HG03558 (cell line): ENCODE measurements around the gene ZNF428.
"Not testable (repeated sequence)": the region's sequence is repeated elsewhere in the genome, so short reads cannot be mapped to it uniquely, and the experiment has no call there.

Experiments
- ATAC-seq: cut with Tn5 transposase; IDR thresholded peaks from one replicate; pipeline ENCODE4 v1.9.1; 2021; ENCODE audit warnings: moderate number of reproducible peaks; ENCODE audit not compliant: unreplicated experiment; ENCODE audit errors: extremely low read depth

Gene ZNF428, protein sequence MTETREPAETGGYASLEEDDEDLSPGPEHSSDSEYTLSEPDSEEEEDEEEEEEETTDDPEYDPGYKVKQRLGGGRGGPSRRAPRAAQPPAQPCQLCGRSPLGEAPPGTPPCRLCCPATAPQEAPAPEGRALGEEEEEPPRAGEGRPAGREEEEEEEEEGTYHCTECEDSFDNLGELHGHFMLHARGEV

DNA sequence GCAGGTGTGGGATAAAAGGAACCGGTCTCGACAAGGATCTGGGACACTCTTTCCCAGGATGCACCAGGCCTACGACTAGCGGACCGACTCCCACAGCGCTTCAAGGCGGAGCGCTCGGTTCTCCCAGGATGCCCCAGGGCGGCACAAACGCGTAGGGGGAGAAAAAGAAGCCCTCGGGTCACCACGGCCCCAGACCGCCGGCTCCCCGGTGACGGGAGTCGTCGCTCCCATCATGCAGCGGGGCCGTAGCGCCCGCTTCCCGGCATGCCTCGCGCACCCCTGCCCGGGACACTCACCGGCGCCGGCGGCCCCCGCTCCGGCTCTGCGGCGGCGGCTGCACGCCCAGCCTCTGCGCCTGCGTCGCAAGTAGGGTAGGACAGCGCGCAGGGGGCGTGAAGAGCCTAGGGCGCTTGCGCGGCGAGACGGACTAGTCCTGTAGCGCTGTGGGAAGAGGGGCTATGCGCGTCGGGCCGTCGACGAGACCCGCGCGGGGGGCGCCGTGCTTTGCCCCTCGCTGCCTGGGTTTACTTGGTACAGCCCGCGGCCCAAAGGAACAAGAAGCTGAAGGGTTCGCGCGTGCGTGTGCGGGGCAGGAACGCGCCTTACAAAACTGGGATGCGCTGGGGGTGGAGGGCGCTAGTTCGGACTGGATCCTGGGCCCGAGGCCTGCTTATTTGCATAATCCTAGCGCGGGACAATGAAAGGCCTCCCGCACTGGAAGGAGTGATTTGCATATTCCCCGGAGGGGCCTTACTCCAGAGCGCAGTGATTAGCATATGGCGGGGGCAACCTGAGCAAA is at the start of gene ZNF428:
Gene ZNF428, minus strand, starts transcription at position 368 of the 799 bp plus-strand sequence. CDS start 5,325 bp downstream, outside the sequence.
- ATAC-seq: peak; percentile 51

DNA sequence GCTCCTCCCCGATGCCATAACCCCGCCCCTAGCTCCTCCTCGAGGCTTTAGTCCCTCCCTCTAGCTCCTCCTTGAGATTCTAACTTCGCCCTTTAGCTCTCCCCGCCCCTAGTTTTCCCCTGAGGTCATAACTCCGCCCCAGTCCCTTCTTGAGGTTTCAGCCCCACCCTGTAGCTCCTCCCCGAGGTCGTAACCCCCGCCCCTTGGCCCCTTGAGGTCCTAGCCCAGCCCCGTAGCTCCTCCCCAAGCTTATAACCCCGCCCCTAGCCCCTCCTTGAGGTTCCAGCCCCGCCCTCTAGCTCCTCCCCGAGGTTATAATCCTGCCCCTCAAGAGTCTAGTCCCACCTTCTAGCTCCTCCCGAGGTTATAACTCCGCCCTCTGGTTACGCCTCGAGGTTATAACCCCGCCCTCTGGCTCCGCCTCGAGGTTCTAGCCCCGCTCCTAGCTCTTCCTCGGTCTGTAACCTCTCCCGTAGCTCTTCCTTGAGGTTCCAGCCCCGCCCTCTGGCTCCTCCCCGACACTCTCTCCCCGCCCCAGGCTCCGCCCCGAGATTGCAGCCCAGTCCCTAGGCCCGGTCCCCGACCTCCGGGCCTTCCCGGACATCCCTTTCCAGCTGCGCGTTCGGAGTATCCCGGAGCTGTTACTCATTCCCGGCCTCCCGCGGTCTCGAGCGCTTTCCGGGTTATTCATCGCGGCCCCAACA is 49.1 kb upstream of the ZNF428 start:
- ATAC-seq: peak; percentile 66

DNA sequence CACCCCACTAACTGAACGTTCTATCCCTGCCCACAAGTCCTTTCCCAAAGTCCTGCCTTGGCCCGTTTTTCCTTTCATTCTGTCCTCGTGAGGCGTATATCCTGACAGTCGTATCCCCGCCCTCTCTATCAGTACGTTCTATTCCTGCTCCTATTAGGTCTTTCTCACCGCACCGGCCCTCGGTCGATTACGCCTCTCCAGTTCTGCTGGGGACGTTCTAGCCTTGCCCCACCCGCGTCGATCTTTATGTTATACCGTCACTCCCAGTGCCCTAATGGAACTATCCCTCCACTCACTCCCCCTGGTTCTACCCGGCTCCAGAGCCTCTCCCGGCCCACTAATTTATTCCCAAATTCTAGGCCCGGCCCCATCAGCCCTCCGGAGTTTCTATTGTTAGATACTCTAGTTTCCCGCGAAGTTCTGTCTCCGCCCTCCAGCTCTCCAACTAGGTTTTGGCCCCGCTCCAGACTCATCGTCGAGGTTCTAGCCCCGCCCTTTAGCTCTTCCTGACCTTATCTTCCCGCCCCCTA is 48.5 kb upstream of the ZNF428 start:
- ATAC-seq: no peak

DNA sequence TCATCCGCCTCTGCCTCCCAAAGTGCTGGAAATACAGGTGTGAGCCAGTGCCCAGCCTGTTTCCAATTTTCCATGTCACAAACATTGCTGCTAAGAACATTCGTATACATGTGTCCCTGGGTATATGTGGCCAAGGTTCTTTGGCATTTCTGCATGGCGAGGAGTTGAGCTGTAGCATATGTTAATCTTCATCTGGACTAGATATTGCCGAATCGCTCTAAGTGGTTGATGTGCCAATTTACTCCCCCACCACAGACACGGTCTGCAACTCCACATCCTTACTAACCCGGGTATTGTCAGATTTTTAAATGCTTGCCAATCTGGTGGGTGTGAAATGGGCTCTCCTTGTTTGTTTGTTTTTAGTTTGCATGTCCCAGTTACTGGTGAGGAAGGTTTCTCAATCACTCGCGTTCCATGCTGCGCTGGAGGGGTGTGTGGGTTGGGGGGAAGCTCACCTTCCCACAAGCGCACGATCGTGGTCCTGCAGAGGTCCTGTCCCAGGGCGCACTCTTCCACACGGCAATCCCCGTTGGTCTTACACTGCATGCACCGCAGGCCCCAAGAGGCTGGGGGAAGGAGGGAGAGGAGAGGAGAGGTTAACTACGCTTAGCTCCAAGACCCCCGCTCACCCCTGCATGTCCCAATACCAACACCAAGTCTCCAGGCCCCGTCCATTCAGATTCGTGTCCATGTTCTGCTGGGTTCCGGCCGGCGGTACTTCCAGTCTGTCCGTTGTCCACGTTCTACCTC is 47.9 kb upstream of the ZNF428 start:
- no peak for ATAC-seq

DNA sequence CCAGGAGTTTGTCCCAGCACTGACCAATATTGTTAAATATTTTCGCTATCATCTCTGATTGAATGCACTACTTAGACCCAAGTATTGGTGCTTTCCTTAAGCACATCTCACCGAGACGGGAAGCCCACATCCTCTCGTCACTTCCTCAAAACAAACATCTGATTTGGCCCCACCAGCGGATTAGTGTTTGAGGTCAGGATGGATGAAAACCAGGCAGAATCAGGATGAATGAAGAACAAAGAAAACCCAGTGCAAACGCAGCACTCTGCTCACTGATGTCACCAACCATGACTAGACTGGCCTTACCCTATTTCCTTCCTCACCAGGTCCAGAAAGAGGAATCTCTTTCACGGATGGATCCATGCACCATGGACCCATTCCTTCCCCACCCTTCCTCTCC is 44.6 kb upstream of the ZNF428 start:
- ATAC-seq: no peak

DNA sequence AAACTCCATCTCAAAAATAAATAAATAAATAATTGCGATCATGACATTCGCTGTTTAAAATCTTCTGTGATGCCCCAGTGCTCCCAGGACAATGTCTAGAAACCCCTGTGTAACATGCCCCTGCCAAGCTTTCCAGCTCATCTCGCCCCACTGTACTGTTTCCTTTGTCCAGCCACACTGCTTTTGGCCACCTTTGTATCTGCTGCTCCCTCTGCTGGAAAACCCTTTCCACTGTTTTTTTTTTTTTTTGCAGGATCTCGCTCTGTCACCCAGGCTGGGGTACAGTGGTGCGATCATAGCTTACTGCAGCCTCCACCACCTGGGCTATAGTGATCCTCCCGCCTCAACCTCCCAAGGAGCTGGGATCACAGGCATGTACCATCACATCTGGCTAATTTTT is 43.1 kb upstream of the ZNF428 start:
- ATAC-seq: no peak

DNA sequence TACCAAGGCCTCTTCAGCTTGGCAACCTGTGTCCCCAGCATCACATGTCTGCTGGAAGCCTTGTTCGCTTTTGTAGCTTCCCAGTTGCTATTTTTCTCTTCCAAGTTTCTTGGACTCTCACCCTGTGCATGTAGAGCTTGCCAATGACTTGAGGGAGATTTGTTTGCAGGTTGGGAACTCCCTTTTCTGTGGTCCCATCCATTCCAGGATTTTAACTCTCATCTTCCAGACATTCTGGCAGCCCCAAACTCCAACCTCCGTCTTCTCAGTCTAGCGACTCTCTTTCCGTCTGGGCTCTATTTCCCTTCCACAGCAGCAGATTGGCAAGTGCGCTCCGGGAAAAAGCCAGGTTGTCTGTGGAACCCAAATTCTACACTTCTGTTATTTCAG is 41.5 kb upstream of the ZNF428 start:
- no peak for ATAC-seq

DNA sequence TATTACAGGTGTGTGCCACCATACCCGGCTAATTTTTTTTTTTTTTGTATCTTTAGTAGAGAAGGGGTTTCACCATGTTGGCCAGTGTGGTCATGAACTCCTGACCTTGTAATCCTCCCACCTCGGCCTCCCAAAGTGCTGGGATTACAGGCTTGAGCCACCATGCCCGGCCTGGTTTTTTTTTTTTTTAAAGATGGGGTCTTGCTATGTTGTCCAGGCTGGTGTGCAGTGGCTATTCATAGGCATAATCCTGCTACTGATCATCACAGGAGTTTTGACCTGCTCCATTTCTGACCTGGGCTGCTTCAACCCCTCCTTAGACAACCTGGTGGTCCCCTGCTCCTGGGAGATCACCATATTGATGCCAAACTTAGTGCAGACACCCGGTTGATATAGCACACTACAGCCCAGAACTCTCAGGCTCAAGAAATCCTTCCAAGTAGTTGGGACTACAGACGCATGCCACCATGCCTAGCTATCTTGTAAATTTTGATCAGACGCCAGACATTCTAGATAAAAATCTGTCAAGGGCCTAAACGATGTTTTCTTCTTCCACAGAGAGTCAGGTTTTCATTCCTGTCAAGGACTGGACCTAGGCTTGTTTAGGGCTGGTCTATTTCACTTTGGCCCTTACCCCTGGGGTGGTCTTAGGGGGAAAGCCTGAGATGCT is 41.0 kb upstream of the ZNF428 start:
- no peak for ATAC-seq

DNA sequence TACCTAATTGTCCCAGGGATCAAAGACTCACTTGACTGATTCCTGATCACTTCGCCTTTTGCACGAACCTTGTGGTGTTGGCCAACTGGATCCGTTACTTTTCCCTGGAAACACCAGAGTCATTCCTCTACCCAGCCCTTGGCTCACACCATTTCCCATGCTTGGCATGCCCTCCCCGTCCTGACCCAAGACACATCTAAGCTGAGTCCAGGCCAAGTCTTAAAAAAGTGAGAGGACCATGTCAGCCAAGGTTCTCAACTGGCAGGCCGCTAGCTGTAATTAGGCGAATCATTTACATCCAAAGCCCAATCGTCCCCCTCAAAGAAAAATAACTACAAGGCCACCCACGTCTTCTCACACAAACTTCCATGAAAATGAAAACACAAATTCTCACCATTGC is 39.1 kb upstream of the ZNF428 start:
- no peak for ATAC-seq

DNA sequence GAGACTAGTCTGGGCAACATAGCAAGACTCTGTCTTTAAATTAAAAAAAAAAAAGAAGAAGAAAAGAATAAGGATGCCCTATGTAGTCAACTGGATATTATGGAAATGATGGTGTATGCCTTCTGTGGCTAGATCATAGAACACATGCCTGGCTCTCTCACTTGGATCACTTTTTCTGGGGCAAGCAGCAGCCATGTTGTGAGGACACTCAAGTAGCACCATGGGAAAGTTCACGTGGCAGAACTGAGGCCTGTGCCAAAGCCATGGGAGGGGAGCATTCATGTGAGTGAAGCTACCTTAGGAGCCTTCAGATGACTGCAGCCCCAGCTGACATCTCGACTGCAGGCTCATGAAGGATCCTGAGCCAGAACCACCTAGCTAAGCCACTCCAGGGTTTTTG is 38.6 kb upstream of the ZNF428 start:
- ATAC-seq: no peak

DNA sequence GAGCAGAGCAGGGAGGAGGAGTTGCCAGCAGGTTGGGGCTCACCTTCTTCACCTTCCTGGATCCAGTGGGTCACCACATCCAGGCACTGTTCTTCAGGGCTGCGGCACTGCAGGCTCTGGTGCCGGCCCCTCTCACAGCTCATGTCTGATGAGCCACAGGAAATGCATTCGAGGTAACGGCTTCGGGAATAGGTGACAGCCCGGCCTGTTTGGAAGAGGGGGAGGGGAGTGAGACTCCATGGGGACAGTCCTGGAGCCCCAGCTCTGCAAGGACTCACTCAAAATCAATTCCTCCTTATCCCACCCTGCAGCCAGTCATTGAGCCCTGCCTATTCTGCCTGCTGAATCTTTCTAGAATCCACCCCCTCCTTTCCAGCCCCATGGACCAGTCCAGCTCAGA is 37.0 kb upstream of the ZNF428 start:
- no peak for ATAC-seq

DNA sequence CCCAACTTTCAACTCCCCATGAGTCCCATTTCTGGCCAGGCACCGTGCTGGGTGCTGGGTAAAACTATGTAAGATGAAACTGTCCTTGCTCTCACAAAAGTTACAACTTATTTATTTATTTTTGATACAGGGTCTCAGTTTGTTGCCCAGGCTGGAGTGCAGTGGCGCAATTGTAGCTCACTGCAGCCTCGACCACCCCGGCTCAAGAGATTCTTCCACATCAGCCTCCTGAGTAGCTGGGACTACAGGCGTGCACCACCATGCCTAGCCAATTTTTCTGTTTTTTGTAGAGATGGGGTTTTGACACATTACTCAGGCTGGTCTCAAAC is 33.1 kb upstream of the ZNF428 start:
- no peak for ATAC-seq

DNA sequence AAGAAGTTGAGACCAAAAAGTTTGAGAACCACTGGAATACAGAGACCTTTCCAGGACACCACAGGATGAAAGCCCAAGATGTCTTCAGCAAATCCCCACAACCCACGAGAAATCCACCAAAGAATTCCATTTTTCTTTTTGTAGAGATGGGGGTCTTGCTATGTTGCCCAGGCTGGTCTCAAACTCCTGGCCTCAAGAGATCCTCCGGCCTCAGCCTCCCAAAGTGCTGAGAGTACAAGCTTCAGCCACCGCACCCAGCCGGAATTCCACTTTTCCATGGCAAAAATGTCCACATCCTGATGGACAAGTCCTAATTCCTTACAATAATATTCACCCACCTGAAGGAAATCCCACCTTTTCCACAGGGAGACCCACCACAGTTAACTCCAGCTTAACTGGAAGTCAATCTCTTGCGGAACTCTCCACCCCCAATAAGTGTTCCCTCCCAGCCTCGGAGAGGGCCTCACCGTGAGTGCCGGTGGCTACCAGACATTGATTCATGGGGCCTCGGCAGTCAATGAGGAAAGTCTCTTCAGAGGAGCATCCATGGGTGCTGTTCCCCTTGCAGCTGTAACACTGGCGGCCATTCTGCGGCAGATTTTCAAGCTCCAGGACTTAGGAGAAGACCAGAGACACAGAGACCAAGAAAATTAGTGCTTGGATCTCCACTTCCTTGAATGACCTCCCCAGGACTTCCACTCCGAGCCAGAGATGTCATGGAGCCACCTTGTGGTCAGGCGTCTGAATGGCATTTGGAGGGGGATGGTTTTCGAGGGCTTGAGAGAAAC is 32.5 kb upstream of the ZNF428 start:
- ATAC-seq: no peak

DNA sequence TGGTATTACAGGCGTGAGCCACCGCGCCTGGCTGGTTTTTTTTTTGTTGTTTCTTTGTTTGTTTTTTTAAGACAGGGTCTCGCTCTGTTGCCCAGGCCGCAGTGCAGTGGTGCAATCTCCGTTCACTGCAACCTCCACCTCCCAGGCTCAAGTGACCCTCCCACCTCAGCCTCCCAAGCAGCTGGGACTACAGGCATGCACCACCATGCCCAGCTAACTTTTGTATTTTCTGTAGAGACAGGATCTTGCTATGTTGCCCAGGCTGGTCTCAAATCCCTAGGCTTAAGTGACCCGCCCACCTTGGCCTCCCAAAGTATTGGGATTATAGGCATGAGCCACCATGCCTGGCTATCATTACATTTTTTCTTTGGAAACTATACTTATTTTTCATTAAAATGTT is 30.8 kb upstream of the ZNF428 start:
- not testable (repeated sequence) for ATAC-seq

DNA sequence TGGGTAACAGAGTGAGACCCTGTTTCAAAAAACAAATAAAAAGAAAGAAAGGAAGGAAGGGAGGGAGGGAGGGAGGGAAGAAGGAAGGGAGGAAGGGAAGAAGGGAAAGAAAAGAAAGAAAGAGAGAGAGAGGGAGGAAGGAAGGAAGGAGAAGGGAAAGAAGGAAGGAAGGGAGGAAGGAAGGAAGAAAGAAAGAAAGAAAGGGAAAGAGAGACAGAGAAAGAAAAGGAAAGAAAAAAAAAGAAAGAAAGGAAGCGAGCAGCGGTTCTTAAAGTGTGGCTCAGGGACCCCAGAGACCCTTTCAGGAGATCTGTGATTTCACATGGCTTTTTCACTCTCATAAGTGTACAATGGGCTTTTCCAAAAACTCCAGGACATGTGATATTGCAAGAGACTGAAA is 30.1 kb upstream of the ZNF428 start:
- no peak for ATAC-seq

DNA sequence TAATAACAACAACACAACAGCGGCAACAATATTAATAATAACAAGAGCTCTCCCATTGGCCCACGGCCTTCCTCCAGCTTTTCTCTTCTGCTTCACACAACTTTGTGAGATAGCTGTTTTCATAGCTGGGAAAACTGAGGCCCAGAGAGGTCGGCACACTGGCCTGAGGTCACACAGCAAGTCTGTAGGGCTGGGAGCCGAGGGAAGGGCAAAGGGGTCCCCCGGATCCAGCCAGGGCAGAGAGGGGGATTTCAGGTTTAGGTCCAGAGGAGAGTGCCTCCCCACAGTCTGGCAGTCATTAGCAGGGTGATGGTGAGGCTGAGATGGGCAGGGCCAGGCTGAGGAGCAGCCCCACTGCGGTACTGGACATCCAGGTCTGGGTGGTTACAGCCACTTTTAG is 29.2 kb upstream of the ZNF428 start:
- no peak for ATAC-seq

DNA sequence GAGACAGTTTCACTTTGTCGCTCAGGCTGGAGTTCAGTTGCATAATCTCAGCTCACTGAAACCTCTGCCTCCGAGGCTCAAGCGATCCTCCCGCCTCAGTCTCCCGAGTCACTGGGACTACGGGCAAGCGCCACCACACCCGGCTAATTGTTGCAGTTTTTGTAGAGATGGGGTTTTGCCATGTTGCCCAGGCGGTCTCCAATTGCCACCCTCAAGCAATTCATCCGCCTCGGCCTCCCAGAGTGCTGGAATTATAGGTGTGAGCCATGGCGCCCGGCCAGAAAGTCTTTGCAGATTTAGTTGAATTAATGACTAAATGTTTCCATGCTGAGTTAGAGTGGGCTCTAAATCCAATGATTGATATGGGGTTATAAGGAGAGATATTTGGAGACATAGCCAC is 24.8 kb upstream of the ZNF428 start:
- no peak for ATAC-seq

DNA sequence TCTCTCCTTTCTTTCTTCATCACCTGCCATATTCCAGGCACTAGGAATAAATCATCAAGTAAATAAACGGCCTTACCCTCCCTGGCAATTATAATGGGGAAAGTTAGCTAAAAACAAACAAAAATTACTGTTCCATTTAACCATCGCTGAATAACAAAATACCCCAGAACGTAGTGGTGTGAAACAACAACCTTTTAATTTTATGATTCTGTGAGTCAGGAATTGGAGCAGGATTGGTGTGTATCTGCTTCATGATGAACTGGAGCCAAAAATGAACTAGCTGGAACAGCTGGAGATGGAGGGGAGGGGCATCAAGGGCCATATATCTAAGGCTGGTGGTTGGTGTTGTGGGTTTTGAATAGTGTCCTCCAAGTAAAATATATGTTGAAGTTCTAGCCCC is 23.9 kb upstream of the ZNF428 start:
- no peak for ATAC-seq

DNA sequence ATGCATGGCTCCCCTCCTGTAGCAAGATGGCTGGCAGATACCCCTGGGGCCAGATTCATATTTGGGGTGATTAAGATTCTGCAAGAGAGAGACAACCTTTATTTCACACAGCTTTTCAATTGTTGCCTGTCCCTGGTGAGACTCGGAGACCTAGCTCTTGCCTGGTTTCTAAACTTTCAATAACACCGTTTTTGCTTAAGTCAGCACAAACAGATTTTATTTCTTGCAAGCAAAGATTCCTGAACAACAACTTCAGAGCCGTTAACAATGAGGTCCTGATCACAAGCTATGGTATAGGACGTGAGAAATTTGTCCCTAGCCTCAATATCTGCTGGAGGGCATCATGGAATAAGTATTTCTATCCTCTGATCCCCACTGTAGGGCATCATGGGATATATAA is 23.1 kb upstream of the ZNF428 start:
- ATAC-seq: no peak
